Nucleus accumbens (tissue), 56 donors: ENCODE data around the gene NCOA5.

ENCODE experiments used
- DNase-seq, 56 donors: peaks; one replicate each; lab custom pipeline; 2025; lab: John Stamatoyannopoulos, UW

NCOA5 gene

DNA sequence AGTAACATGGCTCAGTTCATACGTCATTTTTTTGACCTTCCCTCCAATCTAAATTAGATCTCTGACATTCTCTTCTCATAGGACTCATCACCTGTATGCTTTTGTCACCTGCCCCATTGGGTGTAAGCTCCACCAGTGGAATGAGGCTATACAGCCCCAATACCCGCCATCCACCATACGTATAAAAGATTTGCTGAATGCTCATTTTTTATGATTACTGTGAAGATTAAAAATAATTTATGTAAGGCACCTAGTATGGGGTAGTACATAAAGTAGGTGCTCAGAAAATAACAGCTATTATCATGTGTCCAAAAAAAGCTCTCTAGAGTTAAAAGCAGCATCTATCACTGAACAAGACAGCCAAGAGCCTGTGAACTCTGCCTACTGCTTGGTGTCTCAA, 24.1 kb downstream of the NCOA5 start:
- no peak for DNase-seq

DNA sequence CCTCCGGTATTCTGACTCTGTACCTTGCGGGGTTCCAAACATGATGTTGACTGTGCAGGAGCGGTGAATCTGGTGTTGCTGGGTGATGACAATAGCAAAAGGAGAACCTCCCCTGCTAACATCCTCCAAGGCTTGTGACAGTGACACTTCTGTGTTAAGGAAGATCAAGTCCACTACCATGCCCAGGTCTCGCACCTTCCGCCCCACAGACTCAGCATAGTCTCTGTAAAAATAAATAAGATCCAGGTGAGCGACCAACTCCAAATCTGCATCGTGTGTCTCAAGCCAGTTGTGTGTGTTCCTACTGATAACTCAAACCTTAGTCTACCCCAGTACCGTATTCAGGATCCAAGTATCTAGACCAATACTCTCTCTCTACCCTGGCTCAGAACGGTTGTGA, 24.8 kb downstream of the NCOA5 start:
- DNase-seq: no peak

DNA sequence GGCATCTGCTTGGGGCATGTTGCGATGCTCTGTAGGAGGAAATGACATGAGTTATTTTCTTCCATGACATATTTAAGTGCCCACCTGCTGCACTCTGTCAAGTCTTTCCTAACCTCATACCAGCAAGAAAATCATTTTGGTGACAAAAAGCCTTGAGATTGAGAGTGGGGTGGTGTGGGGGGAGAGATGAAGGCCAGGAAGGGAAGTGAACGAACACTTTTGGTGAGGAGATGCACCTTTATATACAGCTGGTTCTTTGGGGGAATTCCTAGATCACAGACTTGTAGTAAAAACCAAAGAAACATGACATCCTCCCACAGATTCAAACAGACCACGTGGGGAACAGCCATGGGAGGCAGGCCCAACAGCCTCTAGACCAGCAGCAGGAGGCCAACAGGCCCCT, 26.1 kb downstream of the NCOA5 start:
- DNase-seq: no peak

DNA sequence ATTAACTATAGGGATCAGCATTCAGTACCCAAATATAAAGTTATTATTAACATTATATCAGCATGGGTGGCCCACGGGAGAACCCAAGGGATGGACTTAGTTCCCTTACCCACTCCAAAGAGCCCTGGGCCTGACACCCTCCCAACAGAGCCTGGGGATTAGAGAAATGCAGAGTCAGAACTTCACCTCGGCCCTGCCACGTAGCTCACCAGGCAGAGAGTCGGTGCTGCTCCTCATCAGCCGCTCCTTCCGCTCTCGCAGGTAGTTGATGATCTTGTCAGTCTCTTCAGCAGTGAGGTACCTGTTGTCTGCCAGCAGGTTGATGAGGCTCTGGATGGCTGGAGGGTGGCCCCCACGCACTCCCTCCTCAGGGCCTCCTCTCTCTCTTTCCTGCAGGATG, 26.6 kb downstream of the NCOA5 start:
- DNase-seq: peak in 1 of 56 donors; percentile 10

DNA sequence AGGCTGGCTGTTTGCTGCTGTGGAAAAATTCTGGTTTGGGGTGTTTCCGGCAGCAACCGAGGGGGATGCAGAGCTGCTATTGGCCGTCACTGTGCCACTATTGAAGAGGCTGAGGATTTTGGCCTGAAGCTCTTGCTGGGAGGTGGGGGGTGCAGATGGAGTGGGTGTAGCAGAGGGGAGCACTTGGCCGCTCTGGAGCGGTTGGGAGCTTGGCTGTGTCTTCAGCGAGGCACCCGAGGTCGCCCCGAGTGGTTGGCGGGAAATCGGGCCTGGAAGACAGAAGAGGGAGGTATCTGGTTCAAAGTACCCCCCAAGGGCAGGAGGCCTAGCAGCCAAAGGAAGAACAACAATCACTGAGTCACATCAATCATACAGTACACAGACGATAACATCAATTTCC, 27.1 kb downstream of the NCOA5 start:
- DNase-seq: no peak

DNA sequence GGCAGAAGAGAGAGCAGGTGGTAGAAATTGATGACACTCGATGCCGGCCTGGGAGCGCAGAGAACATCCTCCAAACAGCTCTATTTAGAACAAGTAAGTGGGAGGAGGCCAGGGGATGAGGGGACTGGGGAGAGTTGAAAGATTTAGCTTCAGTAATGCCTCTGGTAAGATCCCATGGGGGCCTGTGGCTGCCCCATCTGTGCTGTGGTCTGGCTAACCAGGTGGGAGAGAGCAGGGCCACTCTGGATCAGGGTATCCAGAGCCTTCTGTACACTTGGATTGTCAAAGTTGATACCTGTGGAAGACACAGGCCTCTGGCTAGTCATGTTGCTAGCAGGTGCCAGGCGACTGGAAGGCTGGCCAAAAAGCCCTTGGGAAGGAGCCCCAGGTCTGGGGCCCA, 27.6 kb downstream of the NCOA5 start:
- DNase-seq: no peak

GRCh38 chr20:46060975-46061374, 28.8 kb downstream of the NCOA5 start:
- DNase-seq: no peak

GRCh38 chr20:46060301-46060881, 29.4 kb downstream of the NCOA5 start:
- peak in 4 of 56 donors; percentile 15 to 32 (median 21) for DNase-seq

DNA sequence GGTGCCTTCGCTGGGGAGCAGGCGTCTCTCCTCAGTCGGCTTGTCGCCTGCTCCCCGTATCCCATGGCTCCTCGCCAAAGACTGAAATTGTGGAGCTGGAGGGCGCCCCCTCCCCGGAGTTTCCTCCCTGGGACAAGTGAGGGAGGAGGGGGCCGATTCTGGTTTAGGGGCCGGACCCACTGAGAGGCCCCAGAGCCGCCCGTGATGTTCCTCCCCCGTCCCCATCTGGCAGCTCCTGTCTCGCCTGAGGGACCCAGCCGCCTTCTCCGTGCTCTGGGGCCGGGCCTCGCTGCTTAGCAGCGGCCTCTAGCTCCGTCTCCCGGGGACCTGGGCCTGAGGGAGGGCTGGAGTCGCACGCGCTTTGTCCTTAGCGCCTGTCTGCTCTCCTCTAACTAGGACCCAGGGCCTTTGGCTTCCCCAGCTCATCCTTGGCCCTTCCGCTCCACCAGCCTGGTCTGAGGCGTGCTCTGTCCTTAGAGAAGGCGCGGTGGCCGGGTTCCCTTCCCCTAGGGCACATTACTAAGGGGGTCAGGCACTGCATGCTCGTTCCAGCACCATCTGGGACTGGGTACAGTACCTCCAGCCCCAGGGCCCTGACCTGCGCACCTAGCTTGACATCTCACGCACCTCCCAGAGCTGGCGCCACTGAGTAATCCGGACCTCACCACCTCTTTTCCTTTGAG, 31.0 kb downstream of the NCOA5 start:
- DNase-seq: peak in 6 of 56 donors; percentile 23 to 49 (median 28)

- peak in 16 of 56 donors; percentile 5 to 57 (median 30) for DNase-seq
These were observed 31.7 kb downstream of the NCOA5 start for GRCh38 chr20:46057856-46058598.

DNA sequence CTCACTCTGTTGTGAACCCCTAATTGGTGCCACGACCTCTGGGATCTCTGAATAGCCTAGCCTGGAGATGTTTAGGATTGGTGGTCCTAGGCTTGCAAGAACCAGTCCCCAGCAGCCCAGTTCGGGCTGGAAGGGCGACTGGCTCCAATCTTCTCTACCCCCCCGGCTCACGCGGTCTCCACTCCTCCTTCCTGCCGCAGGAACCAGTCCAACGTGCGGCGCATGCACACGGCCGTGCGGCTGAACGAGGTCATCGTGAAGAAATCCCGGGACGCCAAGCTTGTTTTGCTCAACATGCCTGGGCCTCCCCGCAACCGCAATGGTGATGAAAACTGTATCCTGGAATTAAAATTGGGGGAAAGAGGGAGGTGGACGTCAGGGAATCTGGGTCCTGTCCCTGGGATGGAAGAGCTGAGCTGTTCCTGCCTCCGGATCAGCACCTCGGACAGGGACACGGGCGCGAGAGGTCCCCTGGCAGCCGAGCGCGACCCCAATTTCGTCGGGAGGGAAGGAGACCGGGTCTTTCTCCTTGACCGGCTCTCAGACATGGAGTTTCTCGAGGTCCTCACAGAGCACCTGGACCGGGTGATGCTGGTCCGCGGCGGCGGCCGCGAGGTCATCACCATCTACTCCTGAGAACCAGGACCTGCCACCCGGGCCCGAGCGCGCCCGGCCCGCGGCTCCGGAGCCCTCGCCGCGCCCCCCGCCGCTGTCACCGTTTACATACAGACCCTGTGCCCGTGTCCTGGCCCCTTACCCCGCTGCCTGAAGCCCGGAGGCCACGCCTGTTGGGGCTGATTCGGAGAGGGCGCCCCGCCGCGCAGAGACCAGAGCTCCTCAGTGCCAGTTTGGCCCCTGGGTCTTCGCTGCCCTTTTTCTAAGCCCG, 32.5 kb downstream of the NCOA5 start:
- DNase-seq: peak in 4 of 56 donors; percentile 11 to 20 (median 16)

DNA sequence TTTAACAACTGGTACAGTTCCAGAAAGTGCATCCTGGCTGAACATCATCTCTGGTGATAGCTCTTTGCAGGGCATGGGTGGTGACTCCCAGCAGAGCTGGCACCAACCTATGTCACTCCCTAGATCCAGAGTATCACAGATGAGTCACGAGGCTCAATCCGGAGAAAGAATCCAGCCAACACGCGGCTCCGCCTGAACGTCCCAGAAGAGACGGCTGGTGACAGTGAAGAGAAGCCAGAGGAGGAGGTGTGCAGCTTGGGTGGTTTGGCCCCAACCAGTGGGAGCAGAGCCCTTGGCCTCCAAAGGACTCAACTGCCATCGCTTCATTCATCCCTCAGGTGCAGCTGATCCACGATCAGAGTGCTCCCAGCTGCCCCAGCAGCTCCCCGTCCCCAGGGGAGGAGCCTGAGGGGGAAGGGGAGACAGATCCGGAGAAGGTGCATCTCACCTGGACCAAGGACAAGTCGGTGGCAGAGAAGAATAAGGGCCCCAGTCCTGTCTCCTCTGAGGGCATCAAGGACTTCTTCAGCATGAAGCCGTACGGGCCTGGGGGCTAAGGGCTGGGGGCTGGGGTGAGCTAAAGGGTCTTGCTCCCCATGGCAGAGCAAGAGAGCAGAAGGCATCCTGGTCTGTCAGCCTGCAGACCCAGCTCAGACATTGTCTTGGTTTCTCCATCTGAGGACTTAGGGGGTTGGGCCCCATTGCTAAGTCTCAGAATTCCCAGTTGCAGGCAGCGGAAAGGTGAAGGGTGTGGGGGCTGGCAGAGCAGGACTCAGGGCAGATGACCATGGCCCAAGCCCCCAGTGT, 33.5 kb downstream of the NCOA5 start:
- peak in 13 of 56 donors; percentile 17 to 55 (median 35) for DNase-seq

DNA sequence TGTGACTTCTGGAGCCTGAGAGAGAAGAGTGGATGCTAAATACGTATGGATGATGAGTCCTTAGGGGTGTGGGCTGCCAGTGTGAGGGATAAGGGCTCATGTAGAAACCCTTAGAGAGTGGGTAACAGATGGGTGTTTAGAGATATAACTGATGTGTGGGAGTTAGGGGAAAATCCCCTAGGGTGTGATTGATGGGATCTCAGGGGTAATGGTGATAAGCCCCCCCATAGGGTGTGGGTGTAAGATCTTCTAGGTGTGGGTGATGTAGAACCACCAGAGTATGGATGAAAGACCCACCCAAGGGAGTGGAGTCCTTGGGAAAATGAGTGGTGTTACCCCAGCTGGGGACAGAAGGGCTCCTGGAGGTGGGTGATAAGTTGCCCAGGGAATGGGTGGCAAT, 34.5 kb downstream of the NCOA5 start:
- DNase-seq: no peak

DNA sequence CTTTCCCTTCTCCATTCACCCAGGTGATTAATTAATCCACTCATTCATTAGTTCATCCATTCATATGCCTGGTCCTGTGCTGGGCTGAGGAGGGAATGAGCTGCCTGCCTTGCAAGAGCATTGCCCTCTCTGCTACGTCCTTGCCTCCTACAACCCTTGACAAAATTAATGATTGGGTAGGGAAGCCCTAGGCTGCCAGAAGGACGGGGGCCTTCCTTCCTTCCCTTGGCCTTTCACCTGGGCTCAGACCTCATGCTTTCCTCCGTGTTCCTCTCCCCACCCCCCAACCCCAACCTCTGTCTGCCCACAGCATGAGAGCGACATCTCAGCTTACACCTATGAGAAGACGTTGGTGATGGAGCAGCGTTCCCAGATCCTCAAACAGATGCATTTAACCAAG, 35.2 kb downstream of the NCOA5 start:
- DNase-seq: no peak

DNA sequence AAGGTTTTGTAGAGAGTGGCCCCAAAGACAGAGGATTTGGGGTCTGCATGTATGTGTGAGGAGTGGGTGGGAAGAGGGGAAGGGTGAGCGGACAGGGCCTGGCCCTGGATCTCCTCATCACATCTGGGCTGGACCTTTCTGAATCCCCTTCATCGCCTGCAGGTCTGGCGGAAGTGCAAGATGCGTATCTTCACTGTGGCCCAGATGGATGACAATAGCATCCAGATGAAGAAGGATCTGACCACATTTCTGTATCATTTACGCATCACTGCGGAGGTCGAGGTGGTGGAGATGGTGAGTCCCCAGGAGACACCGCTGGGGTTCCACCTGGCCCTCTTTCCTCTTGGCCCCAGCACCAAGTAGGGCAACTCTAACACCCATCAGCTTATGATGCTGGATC, 36.3 kb downstream of the NCOA5 start:
- DNase-seq: no peak

DNA sequence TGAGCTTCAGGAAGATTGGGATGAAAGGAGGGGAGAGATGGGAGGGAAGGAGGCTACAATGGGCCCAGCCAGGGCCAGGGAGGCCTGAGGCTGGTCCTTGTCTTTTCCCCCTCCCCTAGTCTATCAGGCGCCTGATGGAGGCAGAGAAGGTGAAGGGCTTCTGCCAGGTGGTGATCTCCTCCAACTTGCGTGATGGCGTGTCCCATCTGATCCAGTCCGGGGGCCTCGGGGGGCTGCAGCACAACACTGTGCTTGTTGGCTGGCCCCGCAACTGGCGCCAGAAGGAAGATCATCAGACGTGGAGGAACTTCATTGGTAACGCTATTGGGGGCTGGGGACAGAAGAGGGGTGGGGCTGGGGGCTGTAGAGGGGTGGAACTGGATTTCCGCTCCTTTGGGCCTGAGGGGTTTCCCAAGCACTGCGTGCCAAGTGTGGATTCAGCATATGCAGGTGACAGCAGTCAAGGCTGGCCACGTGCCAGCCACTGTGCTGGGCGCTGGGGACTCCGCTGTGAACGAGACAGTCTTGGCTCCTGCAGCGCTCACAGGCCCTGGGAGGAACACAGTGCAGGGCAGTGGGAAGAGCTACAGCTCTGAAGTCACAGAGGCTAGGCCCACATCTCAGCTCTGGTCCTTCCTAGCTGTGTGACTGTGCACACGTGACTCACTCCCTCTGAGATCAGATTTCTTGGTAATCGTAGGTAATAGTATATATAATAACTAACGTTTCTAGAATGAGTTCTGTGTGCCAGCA, 38.0 kb downstream of the NCOA5 start:
- DNase-seq: no peak

GRCh38 chr20:46050885-46051284, 38.9 kb downstream of the NCOA5 start:
- no peak for DNase-seq

DNA sequence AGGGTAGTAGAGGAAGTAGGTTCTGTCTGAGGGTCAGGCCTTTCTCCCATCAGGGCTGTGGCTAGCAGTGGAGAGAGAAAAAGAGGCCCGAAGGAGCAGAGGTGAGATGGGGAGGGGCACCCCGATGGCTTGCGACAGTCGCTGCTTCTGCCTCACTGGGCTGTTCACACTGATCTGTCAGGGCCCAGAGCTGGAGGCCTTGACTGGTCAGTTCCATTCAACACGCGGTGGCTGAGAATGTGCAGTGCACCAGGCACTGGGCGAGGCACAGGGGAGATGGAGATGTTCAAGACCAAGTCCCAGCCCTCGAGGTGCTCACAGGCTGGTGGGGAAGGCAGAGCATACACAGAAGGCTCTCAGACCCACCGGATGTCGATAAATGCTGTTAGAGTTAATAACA, 39.3 kb downstream of the NCOA5 start:
- no peak for DNase-seq

GRCh38 chr20:46049815-46050214, 39.9 kb downstream of the NCOA5 start:
- no peak for DNase-seq
